HG03039 (cell line): ENCODE measurements around the gene XPO6.
A peak's percentile ranks its signal among the peaks of the same experiment; 100 is the strongest.

ENCODE experiments used
- ATAC-seq: cut with Tn5 transposase; IDR thresholded peaks from one replicate; pipeline ENCODE4 v1.9.1; 2021; ENCODE audit warnings: mild to moderate bottlenecking, moderate library complexity; ENCODE audit not compliant: unreplicated experiment

XPO6 gene

GRCh38 chr16:28210979-28211588, 681 bp downstream of the XPO6 start:
- ATAC-seq = peak; percentile 33

- ATAC-seq = no peak
These were observed 1.5 kb downstream of the XPO6 start for GRCh38 chr16:28210264-28210663.

GRCh38 chr16:28208824-28209223, 2.9 kb downstream of the XPO6 start:
- ATAC-seq = no peak

- no peak for ATAC-seq
These were observed 3.6 kb downstream of the XPO6 start for GRCh38 chr16:28208131-28208530.

- no peak for ATAC-seq
These were observed 4.4 kb downstream of the XPO6 start for GRCh38 chr16:28207399-28207798.

GRCh38 chr16:28205974-28206373, 5.8 kb downstream of the XPO6 start:
- no peak for ATAC-seq

GRCh38 chr16:28205117-28205899, 6.5 kb downstream of the XPO6 start:
- ATAC-seq = no peak

GRCh38 chr16:28204622-28205021, 7.1 kb downstream of the XPO6 start:
- no peak for ATAC-seq

- no peak for ATAC-seq
These were observed 7.6 kb downstream of the XPO6 start for GRCh38 chr16:28204204-28204603.

GRCh38 chr16:28202147-28202746, 9.5 kb downstream of the XPO6 start:
- no peak for ATAC-seq

- ATAC-seq = no peak
These were observed 11.1 kb downstream of the XPO6 start for GRCh38 chr16:28200661-28201060.

GRCh38 chr16:28196387-28196987, 15.3 kb downstream of the XPO6 start:
- ATAC-seq = no peak

GRCh38 chr16:28195859-28196258, 15.9 kb downstream of the XPO6 start:
- no peak for ATAC-seq

GRCh38 chr16:28193530-28194423, 18.0 kb downstream of the XPO6 start:
- no peak for ATAC-seq

- no peak for ATAC-seq
These were observed 18.8 kb downstream of the XPO6 start for GRCh38 chr16:28192806-28193529.

GRCh38 chr16:28191364-28191960, 20.3 kb downstream of the XPO6 start:
- ATAC-seq = no peak

- no peak for ATAC-seq
These were observed 22.5 kb downstream of the XPO6 start for GRCh38 chr16:28189245-28189644.

GRCh38 chr16:28188085-28188916, 23.5 kb downstream of the XPO6 start:
- peak; percentile 61 for ATAC-seq

GRCh38 chr16:28187595-28188004, 24.2 kb downstream of the XPO6 start:
- ATAC-seq = no peak
